Fibroblast of pulmonary artery (primary cell): ENCODE measurements around the gene MTIF3.

ENCODE experiments used
- DNase-seq: peaks from one replicate; pipeline ENCODE4 v3.0.0-alpha.2; 2010; ENCODE audit warnings: low read depth
- H3K4me3 ChIP-seq: replicated peaks from 2 replicates; pipeline ENCODE4 v1.5.1; 2011; ENCODE audit warnings: low read depth, mild to moderate bottlenecking, control low read depth, low read length, moderate library complexity
- CTCF ChIP-seq: IDR thresholded peaks from 2 replicates; pipeline ENCODE4 v1.5.1; 2011; ENCODE audit warnings: mild to moderate bottlenecking, control low read depth, low read length, inconsistent platforms; ENCODE audit errors: missing control alignments

Gene MTIF3

GRCh38 chr13:27393101-27393500 lies 57.3 kb downstream of the MTIF3 start:
- H3K4me3 ChIP-seq, result no peak overlapping the region
- no peak for DNase-seq
- no peak for TF ChIP-seq CTCF

- no peak overlapping the region for H3K4me3 ChIP-seq
- TF ChIP-seq CTCF, result no peak
- no peak for DNase-seq
These were observed 58.9 kb downstream of the MTIF3 start for GRCh38 chr13:27391471-27391870.

- TF ChIP-seq CTCF, result no peak
These were observed 60.5 kb downstream of the MTIF3 start for GRCh38 chr13:27389891-27390290.

GRCh38 chr13:27388241-27388640 lies 62.1 kb downstream of the MTIF3 start:
- no peak for TF ChIP-seq CTCF
- no peak overlapping the region for H3K4me3 ChIP-seq
- no peak for DNase-seq

More at GRCh38 chr13:27389891-27390290, 60.5 kb downstream of the MTIF3 start:
- DNase-seq, result no peak
- no peak overlapping the region for H3K4me3 ChIP-seq
